Spleen (tissue), 11 donors: ENCODE results near the gene SCN4B. TPM values are rescaled to one million over a fixed set of nuclear protein-coding genes. Genes with fewer than 3 reads are reported as not detected.

Experiments
- DNase-seq: peaks from one replicate; pipeline ENCODE4 v3.0.0-alpha.2; 2020
- H3K27ac ChIP-seq, 8 donors: fragments of 200-600 bp; sonication (generic) in 7 of 8; 1 replicate in 4 of 8; 2 replicates in 4 of 8; pipeline versions ENCODE4 v1.5.0 to v1.8.0; 2016 to 2021; ENCODE audit warnings: inconsistent platforms in 4 of 8, mild to moderate bottlenecking in 4 of 8, moderate library complexity in 1 of 8
- H3K27me3 ChIP-seq, 7 donors: fragments of 200-600 bp; sonication (generic) in 6 of 7; replicated peaks in 1 of 7; 1 replicate in 4 of 7; 2 replicates in 3 of 7; pipeline versions ENCODE4 v1.5.0 to v1.8.0; 2016 to 2021; ENCODE audit warnings: inconsistent platforms in 3 of 7, mild to moderate bottlenecking in 1 of 7
- H3K36me3 ChIP-seq, 6 donors: fragments of 200-600 bp; sonication (generic) in 5 of 6; 1 replicate in 4 of 6; 2 replicates in 2 of 6; pipeline versions ENCODE4 v1.5.0 to v1.8.0; 2016 to 2021; ENCODE audit warnings: inconsistent platforms in 2 of 6
- H3K4me1 ChIP-seq, 6 donors: fragments of 200-600 bp; sonication (generic) in 5 of 6; 1 replicate in 3 of 6; 2 replicates in 3 of 6; pipeline versions ENCODE4 v1.5.0 to v1.8.0; 2016 to 2021; ENCODE audit warnings: inconsistent platforms in 3 of 6
- H3K4me3 ChIP-seq, 8 donors: fragments of 200-600 bp; sonication (generic) in 7 of 8; 1 replicate in 4 of 8; 2 replicates in 4 of 8; pipeline versions ENCODE4 v1.5.0 to v1.8.0; 2016 to 2021; ENCODE audit warnings: inconsistent platforms in 4 of 8, mild to moderate bottlenecking in 4 of 8, moderate library complexity in 2 of 8
- H3K9me3 ChIP-seq, 8 donors: fragments of 200-600 bp; sonication (generic) in 7 of 8; 1 replicate in 4 of 8; 2 replicates in 4 of 8; pipeline versions ENCODE4 v1.5.0 to v1.8.0; 2016 to 2021; ENCODE audit warnings: inconsistent platforms in 4 of 8
- CTCF ChIP-seq, 11 experiments: fragments of 200-600 bp in 7 of 11; fragments of 450-650 bp in 4 of 11; sonication (generic) in 4 of 11; IDR thresholded peaks in 8 of 11; conservative IDR thresholded peaks in 3 of 11; 1 replicate in 7 of 11; 2 replicates in 4 of 11; pipeline versions ENCODE4 v1.4.0 to v1.8.0; 2016 to 2021; ENCODE audit warnings: antibody characterized with exemption in 11 of 11, inconsistent platforms in 4 of 11, mild to moderate bottlenecking in 1 of 11
- POLR2A ChIP-seq, 3 donors: fragments of 450-650 bp; IDR thresholded peaks; one replicate each; pipeline ENCODE4 v1.5.1; 2017; ENCODE audit warnings: antibody characterized with exemption in 3 of 3, mild to moderate bottlenecking in 1 of 3
- POLR2AphosphoS5 ChIP-seq, 3 donors: sonication (generic); formaldehyde crosslinking; IDR thresholded peaks; one replicate each; pipeline ENCODE4 v1.5.1; 2017; ENCODE audit warnings: antibody characterized with exemption in 3 of 3
- WGBS, 5 donors: extraction: QIAGEN DNeasy Blood & Tissue Kit in 3 of 5; methylation state at CpG; one replicate each; pipeline versions ENCODE4 v1.1.5 to v1.1.7; 2013 to 2018; 5-methylcytosine and 5-hydroxymethylcytosine counted together
- intact Hi-C: fragments of 100-400 bp; cut with DNase I; formaldehyde crosslinking; loops from one replicate; pipeline ENCODE4 v1.15.0; 2023; ENCODE audit warnings: low total_unique reads
- polyA plus RNA-seq, 3 donors: library from polyadenylated mRNA; stranded (reverse); fragments of 200-250 nt; gene quantifications; one replicate each; pipeline ENCODE4 v1.2.1, GENCODE V29; 2013
- total RNA-seq, 7 donors: library from RNA; depleted of rRNA in 3 of 7; stranded (reverse); fragments of >200 nt in 3 of 7; fragmentation: NEBNext Ultra II Directional in 4 of 7; extraction: Animal tissue kit (Norgen Biotek cat#: 25700) in 4 of 7; gene quantifications; one replicate each; pipeline versions ENCODE4 v1.1.0 to v1.2.1, GENCODE V29; 2016 to 2021
- donor health status: healthy with polysubstance abuse.
- donor health status: DM: no; HTN: no; CAD: no; lungs with moderate emphysema.
- donor health status: DM: no; HTN: no; CAD: no.
- donor health status: Bipolar disorder and iron deficiency.
- donor health status: healthy.
- donor health status: DM: no; HTN: no; CAD: no.
- donor health status: DM: yes; HTN: yes; CAD: no.

SCN4B gene
- total and polyA plus RNA-seq, 10 donors: 0.06 to 1.9 (median 0.41) TPM; not detected in 2

- H3K27ac ChIP-seq: no peak overlapping the region
- TF ChIP-seq POLR2AphosphoS5 (IDR thresholded peaks at IDR 0.05) (no peak), POLR2A (IDR thresholded peaks at IDR 0.05) (no peak), CTCF (IDR thresholded peaks at IDR 0.05 in 8 of 11, conservative IDR thresholded peaks at IDR 0.05 in 3 of 11) (no peak)
- H3K36me3 ChIP-seq: no peaks in the 10 kb centered on the region
- H3K27me3 ChIP-seq: peaks cover 4 to 84% (median 32%) of the 10 kb centered on the region in 7 donors
- 81 to 92% (median 86%) methylated on average over 7 to 8 of the region's 8 CpGs for WGBS, 5 donors
- no peak overlapping the region for H3K4me3 ChIP-seq
- no peaks in the 10 kb centered on the region for H3K9me3 ChIP-seq
- H3K4me1 ChIP-seq: peaks cover 9 to 29% (median 20%) of the 10 kb centered on the region in 6 donors
- no peak for DNase-seq
- intact Hi-C loops: no loop called here
These were observed 4.4 kb downstream of the SCN4B start for GRCh38 chr11:118148240-118148639.

GRCh38 chr11:118147502-118147901 lies 5.1 kb downstream of the SCN4B start:
- intact Hi-C loops: no loop called here
- no peak for DNase-seq
- WGBS, 5 donors: 65 to 81% (median 70%) methylated on average over 3 of the region's 3 CpGs
- H3K4me3 ChIP-seq: no peak overlapping the region
- H3K36me3 ChIP-seq: no peaks in the 10 kb centered on the region
- no peaks in the 10 kb centered on the region for H3K9me3 ChIP-seq
- peaks cover 1 to 84% (median 32%) of the 10 kb centered on the region in 7 donors for H3K27me3 ChIP-seq
- TF ChIP-seq POLR2A (IDR thresholded peaks at IDR 0.05) (no peak), POLR2AphosphoS5 (IDR thresholded peaks at IDR 0.05) (no peak), CTCF (IDR thresholded peaks at IDR 0.05 in 8 of 11, conservative IDR thresholded peaks at IDR 0.05 in 3 of 11) (no peak)
- H3K27ac ChIP-seq: no peak overlapping the region
- peaks cover 4 to 29% (median 12%) of the 10 kb centered on the region in 6 donors for H3K4me1 ChIP-seq

- WGBS, 5 donors: 88 to 96% (median 92%) methylated on average over 6 of the region's 6 CpGs
- Histone ChIP-seq H3K4me1 (peaks cover 4 to 30% (median 9%) of the 10 kb centered on the region in 6 donors), H3K9me3 (no peaks in the 10 kb centered on the region)
These were observed 6.1 kb downstream of the SCN4B start for GRCh38 chr11:118146554-118146953.

More at GRCh38 chr11:118146554-118146953, 6.1 kb downstream of the SCN4B start:
- DNase-seq: no peak
- no peak for TF ChIP-seq CTCF (IDR thresholded peaks at IDR 0.05 in 8 of 11, conservative IDR thresholded peaks at IDR 0.05 in 3 of 11)
- no peak for TF ChIP-seq POLR2AphosphoS5 (IDR thresholded peaks at IDR 0.05)
- TF ChIP-seq POLR2A (IDR thresholded peaks at IDR 0.05): no peak
- intact Hi-C loops: no loop called here
- no peak overlapping the region for H3K27ac ChIP-seq
- peaks cover 0 to 84% (median 26%) of the 10 kb centered on the region in 7 donors for H3K27me3 ChIP-seq
- H3K4me3 ChIP-seq: peak overlapping the region in 1 of 8 donors; percentile 91
- no peaks in the 10 kb centered on the region for H3K36me3 ChIP-seq
